HepG2 (cell line): Measurements from ENCODE around the gene MPV17L2. TPM values are rescaled to one million over a fixed set of nuclear protein-coding genes. Genes with fewer than 3 reads are reported as not detected.

Source experiments
- CSRNP1 ChIP-seq: sonication (generic); formaldehyde crosslinking; IDR thresholded peaks from 2 replicates; pipeline ENCODE4 v1.8.1; 2023; ENCODE audit warnings: mild to moderate bottlenecking, missing genetic modification reagents
- ELF4 ChIP-seq: sonication (generic); formaldehyde crosslinking; IDR thresholded peaks from 2 replicates; pipeline ENCODE4 v1.5.0; 2020; ENCODE audit warnings: missing genetic modification reagents, mild to moderate bottlenecking, moderate library complexity, borderline replicate concordance
- HNRNPLL ChIP-seq: fragments of 200-400 bp; formaldehyde crosslinking; IDR thresholded peaks from 2 replicates; pipeline ENCODE4 v1.6.1; 2017; ENCODE audit warnings: mild to moderate bottlenecking, low read depth, low read length; ENCODE audit not compliant: poor library complexity, severe bottlenecking
- KLF11 ChIP-seq: IDR thresholded peaks from 2 replicates; pipeline ENCODE4 v1.6.1; 2016; ENCODE audit warnings: missing compliant biosample characterization
- PCBP2 ChIP-seq: fragments of 200-400 bp; formaldehyde crosslinking; optimal IDR thresholded peaks from 2 replicates; pipeline ENCODE3; 2018; ENCODE audit warnings: low read length, low read depth; ENCODE audit not compliant: poor library complexity, severe bottlenecking
- TRIM24 ChIP-seq: sonication (generic); formaldehyde crosslinking; IDR thresholded peaks from 2 replicates; pipeline ENCODE4 v1.8.0; 2022; ENCODE audit warnings: mild to moderate bottlenecking, missing genetic modification reagents
- ZBTB34 ChIP-seq: sonication (generic); formaldehyde crosslinking; IDR thresholded peaks from 2 replicates; pipeline ENCODE4 v1.8.0; 2022; ENCODE audit warnings: mild to moderate bottlenecking, missing genetic modification reagents
- ZNF234 ChIP-seq: sonication (generic); formaldehyde crosslinking; conservative IDR thresholded peaks from 2 replicates; pipeline ENCODE4 v1.5.1; 2020; ENCODE audit warnings: mild to moderate bottlenecking, missing genetic modification reagents
- ZNF670 ChIP-seq: sonication (generic); formaldehyde crosslinking; IDR thresholded peaks from 2 replicates; pipeline ENCODE4 v1.8.0; 2022; ENCODE audit warnings: mild to moderate bottlenecking, missing genetic modification reagents, borderline replicate concordance
- ZNF790 ChIP-seq: sonication (generic); formaldehyde crosslinking; IDR thresholded peaks from 2 replicates; pipeline ENCODE4 v1.8.0; 2022; ENCODE audit warnings: missing genetic modification reagents, mild to moderate bottlenecking, borderline replicate concordance
- polyA plus RNA-seq, 8 experiments: library from polyadenylated mRNA; depleted of rRNA in 3 of 8; stranded (reverse) in 7 of 8; unstranded in 1 of 8; fragments of >200 nt; fragmentation: Illumina TruSeq in 4 of 8; extraction: Trizol in 4 of 8; gene quantifications; 2 replicates each; pipeline versions ENCODE4 v1.2.1 to v1.2.3, GENCODE V29; 2011 to 2016; ENCODE audit warnings: low read depth in 4 of 8, missing spikeins in 1 of 8, mixed read lengths in 1 of 8; ENCODE audit not compliant: insufficient read depth in 1 of 8
- total RNA-seq, 5 experiments: library from RNA; depleted of rRNA; stranded (reverse); fragments of >200 nt; fragmentation: Illumina TruSeq; extraction: Trizol; gene quantifications; 2 replicates each; pipeline ENCODE4 v1.2.3, GENCODE V29; 2016; ENCODE audit warnings: low read depth in 1 of 5
- TF ChIP-seq, protein P1 (sequence below): sonication (generic); formaldehyde crosslinking; IDR thresholded peaks from 2 replicates; pipeline ENCODE4 v1.9.0; 2021; ENCODE audit warnings: mild to moderate bottlenecking, missing genetic modification reagents
- TF ChIP-seq, protein P2 (sequence below): sonication (generic); formaldehyde crosslinking; IDR thresholded peaks from 2 replicates; pipeline ENCODE4; 2020; ENCODE audit warnings: missing genetic modification reagents, mild to moderate bottlenecking, borderline replicate concordance

Gene MPV17L2
- total and polyA plus RNA-seq, 2 of the 13 experiments (the other 11 are each of a cell fraction or from before 2014, with no cell fraction given): 13.6 to 16.7 TPM

GRCh38 chr19:18223860-18224524 lies 31.0 kb downstream of the MPV17L2 start (continued):
- TF ChIP-seq, protein P1, sequence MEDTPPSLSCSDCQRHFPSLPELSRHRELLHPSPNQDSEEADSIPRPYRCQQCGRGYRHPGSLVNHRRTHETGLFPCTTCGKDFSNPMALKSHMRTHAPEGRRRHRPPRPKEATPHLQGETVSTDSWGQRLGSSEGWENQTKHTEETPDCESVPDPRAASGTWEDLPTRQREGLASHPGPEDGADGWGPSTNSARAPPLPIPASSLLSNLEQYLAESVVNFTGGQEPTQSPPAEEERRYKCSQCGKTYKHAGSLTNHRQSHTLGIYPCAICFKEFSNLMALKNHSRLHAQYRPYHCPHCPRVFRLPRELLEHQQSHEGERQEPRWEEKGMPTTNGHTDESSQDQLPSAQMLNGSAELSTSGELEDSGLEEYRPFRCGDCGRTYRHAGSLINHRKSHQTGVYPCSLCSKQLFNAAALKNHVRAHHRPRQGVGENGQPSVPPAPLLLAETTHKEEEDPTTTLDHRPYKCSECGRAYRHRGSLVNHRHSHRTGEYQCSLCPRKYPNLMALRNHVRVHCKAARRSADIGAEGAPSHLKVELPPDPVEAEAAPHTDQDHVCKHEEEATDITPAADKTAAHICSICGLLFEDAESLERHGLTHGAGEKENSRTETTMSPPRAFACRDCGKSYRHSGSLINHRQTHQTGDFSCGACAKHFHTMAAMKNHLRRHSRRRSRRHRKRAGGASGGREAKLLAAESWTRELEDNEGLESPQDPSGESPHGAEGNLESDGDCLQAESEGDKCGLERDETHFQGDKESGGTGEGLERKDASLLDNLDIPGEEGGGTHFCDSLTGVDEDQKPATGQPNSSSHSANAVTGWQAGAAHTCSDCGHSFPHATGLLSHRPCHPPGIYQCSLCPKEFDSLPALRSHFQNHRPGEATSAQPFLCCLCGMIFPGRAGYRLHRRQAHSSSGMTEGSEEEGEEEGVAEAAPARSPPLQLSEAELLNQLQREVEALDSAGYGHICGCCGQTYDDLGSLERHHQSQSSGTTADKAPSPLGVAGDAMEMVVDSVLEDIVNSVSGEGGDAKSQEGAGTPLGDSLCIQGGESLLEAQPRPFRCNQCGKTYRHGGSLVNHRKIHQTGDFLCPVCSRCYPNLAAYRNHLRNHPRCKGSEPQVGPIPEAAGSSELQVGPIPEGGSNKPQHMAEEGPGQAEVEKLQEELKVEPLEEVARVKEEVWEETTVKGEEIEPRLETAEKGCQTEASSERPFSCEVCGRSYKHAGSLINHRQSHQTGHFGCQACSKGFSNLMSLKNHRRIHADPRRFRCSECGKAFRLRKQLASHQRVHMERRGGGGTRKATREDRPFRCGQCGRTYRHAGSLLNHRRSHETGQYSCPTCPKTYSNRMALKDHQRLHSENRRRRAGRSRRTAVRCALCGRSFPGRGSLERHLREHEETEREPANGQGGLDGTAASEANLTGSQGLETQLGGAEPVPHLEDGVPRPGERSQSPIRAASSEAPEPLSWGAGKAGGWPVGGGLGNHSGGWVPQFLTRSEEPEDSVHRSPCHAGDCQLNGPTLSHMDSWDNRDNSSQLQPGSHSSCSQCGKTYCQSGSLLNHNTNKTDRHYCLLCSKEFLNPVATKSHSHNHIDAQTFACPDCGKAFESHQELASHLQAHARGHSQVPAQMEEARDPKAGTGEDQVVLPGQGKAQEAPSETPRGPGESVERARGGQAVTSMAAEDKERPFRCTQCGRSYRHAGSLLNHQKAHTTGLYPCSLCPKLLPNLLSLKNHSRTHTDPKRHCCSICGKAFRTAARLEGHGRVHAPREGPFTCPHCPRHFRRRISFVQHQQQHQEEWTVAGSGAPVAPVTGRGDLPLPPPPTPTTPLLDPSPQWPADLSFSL (CRISPR knock-in tag): no peak
- peak; percentile 58; the same call in 1 of the 2 replicates for TF ChIP-seq TRIM24 (CRISPR knock-in tag)
- no peak for TF ChIP-seq PCBP2
- TF ChIP-seq ZNF790 (CRISPR knock-in tag): peak; percentile 21; the same call in 1 of the 2 replicates
- TF ChIP-seq ZBTB34 (CRISPR knock-in tag): 0 out of 2 replicates have a peak, but pooled peaks have one; percentile 47
- no peak for TF ChIP-seq ZNF234 (CRISPR knock-in tag)
- TF ChIP-seq ZNF670 (CRISPR knock-in tag): no peak
- no peak for TF ChIP-seq ELF4 (CRISPR knock-in tag)
- TF ChIP-seq HNRNPLL: no peak
- peak; percentile 91 for TF ChIP-seq CSRNP1 (CRISPR knock-in tag)
- TF ChIP-seq, protein P2, sequence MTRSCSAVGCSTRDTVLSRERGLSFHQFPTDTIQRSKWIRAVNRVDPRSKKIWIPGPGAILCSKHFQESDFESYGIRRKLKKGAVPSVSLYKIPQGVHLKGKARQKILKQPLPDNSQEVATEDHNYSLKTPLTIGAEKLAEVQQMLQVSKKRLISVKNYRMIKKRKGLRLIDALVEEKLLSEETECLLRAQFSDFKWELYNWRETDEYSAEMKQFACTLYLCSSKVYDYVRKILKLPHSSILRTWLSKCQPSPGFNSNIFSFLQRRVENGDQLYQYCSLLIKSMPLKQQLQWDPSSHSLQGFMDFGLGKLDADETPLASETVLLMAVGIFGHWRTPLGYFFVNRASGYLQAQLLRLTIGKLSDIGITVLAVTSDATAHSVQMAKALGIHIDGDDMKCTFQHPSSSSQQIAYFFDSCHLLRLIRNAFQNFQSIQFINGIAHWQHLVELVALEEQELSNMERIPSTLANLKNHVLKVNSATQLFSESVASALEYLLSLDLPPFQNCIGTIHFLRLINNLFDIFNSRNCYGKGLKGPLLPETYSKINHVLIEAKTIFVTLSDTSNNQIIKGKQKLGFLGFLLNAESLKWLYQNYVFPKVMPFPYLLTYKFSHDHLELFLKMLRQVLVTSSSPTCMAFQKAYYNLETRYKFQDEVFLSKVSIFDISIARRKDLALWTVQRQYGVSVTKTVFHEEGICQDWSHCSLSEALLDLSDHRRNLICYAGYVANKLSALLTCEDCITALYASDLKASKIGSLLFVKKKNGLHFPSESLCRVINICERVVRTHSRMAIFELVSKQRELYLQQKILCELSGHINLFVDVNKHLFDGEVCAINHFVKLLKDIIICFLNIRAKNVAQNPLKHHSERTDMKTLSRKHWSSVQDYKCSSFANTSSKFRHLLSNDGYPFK (CRISPR knock-in tag): peak; percentile 53; the same call in 1 of the 2 replicates
- no peak for TF ChIP-seq KLF11 (CRISPR knock-in tag)
